ENCODE results near the gene PHF12.

The PHF12 gene

GRCh38 chr17:28975031-28975430 is 23.7 kb upstream of the PHF12 start:
- no peak for FAIRE-seq

- no peak for FAIRE-seq
Measured at GRCh38 chr17:28974451-28974850, 23.1 kb upstream of the PHF12 start.

- no peak for FAIRE-seq
Measured at GRCh38 chr17:28973425-28973824, 22.1 kb upstream of the PHF12 start.

GRCh38 chr17:28972437-28972836 is 21.1 kb upstream of the PHF12 start:
- FAIRE-seq = no peak

GRCh38 chr17:28970879-28971278 is 19.6 kb upstream of the PHF12 start:
- no peak for FAIRE-seq

GRCh38 chr17:28969706-28970393 is 18.5 kb upstream of the PHF12 start:
- no peak for FAIRE-seq

GRCh38 chr17:28968914-28969295 is 17.6 kb upstream of the PHF12 start:
- FAIRE-seq = no peak

- FAIRE-seq = no peak
Measured at GRCh38 chr17:28968231-28968913, 17.1 kb upstream of the PHF12 start.

- FAIRE-seq = no peak
Measured at GRCh38 chr17:28967221-28968135, 16.2 kb upstream of the PHF12 start.

- FAIRE-seq = no peak
Measured at GRCh38 chr17:28963841-28964240, 12.5 kb upstream of the PHF12 start.

GRCh38 chr17:28963055-28963611 is 11.8 kb upstream of the PHF12 start:
- no peak for FAIRE-seq

- FAIRE-seq = no peak
Measured at GRCh38 chr17:28961391-28961790, 10.1 kb upstream of the PHF12 start.

- FAIRE-seq = no peak
Measured at GRCh38 chr17:28960256-28961061, 9.1 kb upstream of the PHF12 start.

- no peak for FAIRE-seq
Measured at GRCh38 chr17:28959471-28959871, 8.2 kb upstream of the PHF12 start.

GRCh38 chr17:28958820-28959455 is 7.6 kb upstream of the PHF12 start:
- no peak for FAIRE-seq

- no peak for FAIRE-seq
Measured at GRCh38 chr17:28957992-28958355, 6.7 kb upstream of the PHF12 start.

GRCh38 chr17:28957277-28957991 is 6.1 kb upstream of the PHF12 start:
- no peak for FAIRE-seq

GRCh38 chr17:28956861-28957260 is 5.5 kb upstream of the PHF12 start:
- no peak for FAIRE-seq

- no peak for FAIRE-seq
Measured at GRCh38 chr17:28956112-28956511, 4.8 kb upstream of the PHF12 start.

GRCh38 chr17:28955408-28955807 is 4.1 kb upstream of the PHF12 start:
- no peak for FAIRE-seq

GRCh38 chr17:28954886-28955285 is 3.6 kb upstream of the PHF12 start:
- no peak for FAIRE-seq

All from TTC549 (cell line).